ENCODE measurements around the gene CTAG1B. TPM values are rescaled to one million over a fixed set of nuclear protein-coding genes. Genes with fewer than 3 reads are reported as not detected.
"Not testable (repeated sequence)": the region's sequence is repeated elsewhere in the genome, so short reads cannot be mapped to it uniquely, and the experiment has no call there.

CTAG1B gene
- total and polyA plus RNA-seq, 8 donors = not detected

- ATAC-seq (no peak), DNase-seq (no peak)
- Histone ChIP-seq H3K27me3 (no peaks in the 10 kb centered on the region), H3K9me3 (no peaks in the 10 kb centered on the region), H3K27ac (no peak overlapping the region), H3K36me3 (no peaks in the 10 kb centered on the region), H3K4me1 (no peaks in the 10 kb centered on the region), H3K4me3 (no peak overlapping the region)
- TF ChIP-seq CTCF (IDR thresholded peaks at IDR 0.05) = no peak
- intact Hi-C loops (cut with DNase I) = no loop called here
Measured at GRCh38 chrX:154653048-154653401, 33.9 kb upstream of the CTAG1B start.

GRCh38 chrX:154652311-154653047, 33.4 kb upstream of the CTAG1B start:
- Histone ChIP-seq H3K4me1 (no peaks in the 10 kb centered on the region), H3K27ac (no peak overlapping the region), H3K27me3 (no peaks in the 10 kb centered on the region), H3K9me3 (no peaks in the 10 kb centered on the region), H3K36me3 (no peaks in the 10 kb centered on the region), H3K4me3 (no peak overlapping the region)
- intact Hi-C loops (cut with DNase I) = no loop called here
- ATAC-seq (no peak), DNase-seq (no peak)
- TF ChIP-seq CTCF (IDR thresholded peaks at IDR 0.05) = no peak

- H3K27ac ChIP-seq = no peak overlapping the region
- H3K9me3 ChIP-seq = no peaks in the 10 kb centered on the region
- H3K4me3 ChIP-seq = no peak overlapping the region
- H3K27me3 ChIP-seq = no peaks in the 10 kb centered on the region
- intact Hi-C loops (cut with DNase I) = no loop called here
- no peak for TF ChIP-seq CTCF (IDR thresholded peaks at IDR 0.05)
- H3K36me3 ChIP-seq = no peaks in the 10 kb centered on the region
- H3K4me1 ChIP-seq = no peaks in the 10 kb centered on the region
- ATAC-seq = no peak
- no peak for DNase-seq
Measured at GRCh38 chrX:154650221-154650510, 31.1 kb upstream of the CTAG1B start.

GRCh38 chrX:154649503-154650220, 30.6 kb upstream of the CTAG1B start:
- Histone ChIP-seq H3K4me1 (no peaks in the 10 kb centered on the region), H3K4me3 (no peak overlapping the region), H3K36me3 (no peaks in the 10 kb centered on the region), H3K27me3 (no peaks in the 10 kb centered on the region), H3K9me3 (no peaks in the 10 kb centered on the region), H3K27ac (no peak overlapping the region)
- intact Hi-C loops (cut with DNase I) = no loop called here
- ATAC-seq = no peak
- DNase-seq = no peak
- no peak for TF ChIP-seq CTCF (IDR thresholded peaks at IDR 0.05)

GRCh38 chrX:154648931-154649330, 29.8 kb upstream of the CTAG1B start:
- Histone ChIP-seq H3K4me1 (no peaks in the 10 kb centered on the region), H3K9me3 (no peaks in the 10 kb centered on the region), H3K27me3 (no peaks in the 10 kb centered on the region), H3K27ac (no peak overlapping the region), H3K4me3 (no peak overlapping the region), H3K36me3 (no peaks in the 10 kb centered on the region)
- no peak for DNase-seq
- ATAC-seq = no peak
- no peak for TF ChIP-seq CTCF (IDR thresholded peaks at IDR 0.05)
- intact Hi-C loops (cut with DNase I) = no loop called here

- H3K9me3 ChIP-seq; DNase-seq; ATAC-seq; H3K4me1 ChIP-seq; H3K27ac ChIP-seq; H3K36me3 ChIP-seq; intact Hi-C loops (cut with DNase I); H3K27me3 ChIP-seq; H3K4me3 ChIP-seq: not testable (repeated sequence)
Measured at GRCh38 chrX:154645745-154646378, 26.8 kb upstream of the CTAG1B start.

- H3K4me3 ChIP-seq; intact Hi-C loops (cut with DNase I); H3K36me3 ChIP-seq; H3K27ac ChIP-seq; DNase-seq; H3K27me3 ChIP-seq; H3K9me3 ChIP-seq; H3K4me1 ChIP-seq: not testable (repeated sequence)
- ATAC-seq = peak; percentile 13
Measured at GRCh38 chrX:154643708-154644107, 24.6 kb upstream of the CTAG1B start.

- intact Hi-C loops (cut with DNase I) = not testable (repeated sequence)
Measured at GRCh38 chrX:154641740-154642139, 22.7 kb upstream of the CTAG1B start.

More at GRCh38 chrX:154641740-154642139, 22.7 kb upstream of the CTAG1B start:
- ATAC-seq = peak; percentile 32
- not testable (repeated sequence) for H3K4me1 ChIP-seq, DNase-seq, H3K27me3 ChIP-seq, H3K9me3 ChIP-seq, H3K4me3 ChIP-seq, H3K27ac ChIP-seq, H3K36me3 ChIP-seq
